Hepatic stellate cell (primary cell): Measurements from ENCODE around the gene OSBPL3.
A peak's percentile ranks its signal among the peaks of the same experiment; 100 is the strongest.
"Not testable (repeated sequence)": the region's sequence is repeated elsewhere in the genome, so short reads cannot be mapped to it uniquely, and the experiment has no call there.

Experiments
- DNase-seq: peaks from one replicate; pipeline ENCODE4 v3.0.0; 2011; ENCODE audit warnings: low spot score

OSBPL3 gene

DNA sequence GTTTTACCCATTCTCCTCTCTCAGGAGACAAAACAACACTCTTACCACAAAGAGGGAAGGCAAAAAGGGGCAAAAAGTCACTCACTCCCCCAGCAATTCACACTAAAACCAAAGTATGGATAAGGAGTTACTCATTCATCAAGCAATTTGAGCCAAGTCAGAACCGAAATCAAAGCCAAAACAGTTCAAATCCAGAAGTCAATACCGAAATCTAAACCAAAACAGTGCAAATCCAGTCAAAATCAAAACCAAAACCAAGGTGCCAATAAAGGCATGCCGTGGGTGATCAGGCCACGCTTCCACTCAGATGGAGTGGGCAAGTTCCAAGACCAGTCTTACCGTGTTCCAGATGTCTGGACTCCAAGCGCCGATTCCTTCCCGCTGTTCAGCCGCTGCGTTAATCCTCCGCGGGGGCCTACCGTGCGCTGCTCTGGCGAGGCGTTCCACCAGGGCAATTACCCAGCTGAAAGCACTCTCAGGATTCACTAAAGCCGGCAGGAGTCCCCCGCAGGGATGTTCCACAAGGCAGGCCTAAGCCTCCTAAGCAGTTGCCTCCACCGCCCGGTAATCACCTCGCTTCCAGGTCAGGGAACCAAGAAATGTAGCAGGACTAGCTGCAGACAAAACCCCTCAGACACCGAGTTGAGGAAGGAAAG lies 185.1 kb downstream of the OSBPL3 start:
- DNase-seq: not testable (repeated sequence)

DNA sequence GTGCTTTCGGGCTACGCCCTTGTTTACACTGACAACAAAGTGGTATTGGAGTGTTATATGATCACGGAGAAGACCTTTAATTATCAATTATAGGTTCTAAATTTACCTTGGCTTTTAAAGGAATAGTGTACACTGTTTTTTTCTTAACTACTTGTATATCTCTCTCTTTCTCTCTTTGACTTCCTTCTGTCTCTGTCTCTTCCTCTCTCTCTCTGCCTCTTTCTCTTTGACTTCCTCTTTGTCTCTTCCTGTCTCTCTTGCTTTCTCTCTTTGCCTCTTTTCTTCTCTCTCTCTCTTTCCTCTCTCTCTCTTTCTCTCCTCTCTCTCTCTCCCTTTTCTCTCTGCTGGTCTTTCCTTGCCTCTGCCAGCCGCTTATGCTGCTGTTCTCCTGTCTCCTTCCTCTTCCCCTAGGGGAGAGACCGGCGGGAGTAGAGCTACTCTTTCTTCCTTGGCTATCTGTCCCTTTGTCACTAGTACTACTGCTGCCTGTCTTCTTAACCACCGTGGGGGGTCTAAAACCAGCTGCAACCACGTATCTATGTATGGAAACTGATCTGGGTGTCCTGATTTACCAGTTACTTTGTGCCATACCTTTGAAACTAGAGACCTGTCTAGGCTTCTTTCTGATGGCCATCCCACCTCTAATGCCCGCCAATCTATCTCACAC lies 185.9 kb downstream of the OSBPL3 start:
- DNase-seq: no peak

DNA sequence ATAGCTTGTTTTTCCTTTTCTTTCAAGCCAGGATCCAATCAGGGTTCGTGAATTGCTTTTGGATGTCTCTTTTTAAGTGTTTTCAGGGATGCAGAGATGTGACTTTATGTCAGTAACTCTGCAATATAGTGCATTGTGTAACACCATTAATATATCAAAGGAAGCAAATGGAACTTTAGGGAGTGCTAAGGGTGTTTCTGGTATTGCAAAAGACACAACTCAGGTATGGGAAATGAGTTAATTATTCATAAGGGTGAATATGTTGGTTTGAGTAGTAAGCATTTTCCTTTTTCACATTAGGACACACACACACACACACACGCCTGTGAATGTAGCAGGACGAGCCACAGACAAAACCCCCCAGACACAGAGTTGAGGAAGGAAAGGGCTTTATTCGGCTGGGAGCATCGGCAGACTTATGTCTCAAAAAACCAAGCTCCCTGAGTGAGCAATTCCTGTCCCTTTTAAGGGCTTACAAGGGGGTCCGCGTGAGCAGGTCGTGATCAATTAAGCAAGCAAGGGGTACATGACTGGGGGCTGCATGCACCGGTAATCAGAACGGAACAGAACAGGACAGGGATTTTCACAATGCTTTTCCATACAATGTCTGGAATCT lies 190.9 kb downstream of the OSBPL3 start:
- no peak for DNase-seq

DNA sequence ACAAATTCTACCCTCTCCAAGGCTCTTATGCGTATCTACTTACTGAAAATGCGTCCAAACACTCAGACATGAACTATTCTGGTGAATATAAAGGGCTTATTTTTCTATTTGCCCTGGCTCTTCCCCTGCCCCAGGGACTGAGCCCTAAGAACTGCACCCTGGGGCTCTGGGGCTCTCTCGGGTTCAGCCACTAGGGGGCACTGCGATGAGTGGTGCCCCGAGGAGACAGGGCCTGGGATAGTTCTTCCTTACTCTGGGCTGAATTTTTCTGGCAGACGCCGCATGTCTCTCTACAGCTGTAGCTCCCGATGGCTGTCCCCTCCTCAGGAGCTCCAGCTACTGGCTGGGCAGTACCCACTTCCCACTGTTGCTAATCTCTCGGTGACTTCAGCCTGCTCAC lies 191.9 kb downstream of the OSBPL3 start:
- DNase-seq: no peak

DNA sequence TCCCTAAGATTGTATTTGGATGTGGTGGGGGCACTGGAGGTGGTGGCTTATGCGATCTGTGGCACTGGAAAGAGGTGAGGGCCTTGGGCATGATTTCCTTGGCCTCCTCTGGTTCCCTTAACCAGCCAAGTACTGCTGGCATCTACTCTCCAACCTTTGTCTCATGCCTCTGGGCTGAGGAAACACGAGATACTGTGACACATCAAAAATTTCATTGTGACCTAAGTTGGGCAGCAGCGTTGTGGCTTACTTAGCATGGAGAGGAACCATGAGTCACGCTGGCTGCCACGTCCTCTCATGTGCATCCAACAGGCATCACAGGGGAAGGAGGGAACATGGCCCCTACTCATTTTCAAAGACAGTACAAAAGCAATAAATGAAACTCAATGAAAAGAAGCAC lies 193.0 kb downstream of the OSBPL3 start:
- DNase-seq: peak; percentile 76

DNA sequence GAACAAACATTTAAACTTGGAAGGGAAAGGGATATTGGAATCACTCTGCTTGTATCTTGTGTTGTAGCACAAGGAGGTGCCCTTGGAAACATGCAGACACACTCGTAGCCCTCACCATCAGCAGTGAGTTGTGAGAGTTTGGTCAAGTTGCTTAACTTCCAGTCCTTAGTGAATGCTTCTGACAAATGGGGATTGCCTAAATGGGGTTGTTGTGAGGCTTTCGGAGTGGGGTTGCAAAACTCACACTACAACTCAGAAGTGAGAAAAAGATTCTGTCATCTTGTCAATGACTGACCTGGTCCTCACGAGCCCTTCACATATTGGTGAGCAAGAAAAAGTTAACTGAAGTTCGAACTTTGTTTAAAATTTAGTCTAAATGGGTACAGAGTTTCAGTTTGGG lies 193.7 kb downstream of the OSBPL3 start:
- no peak for DNase-seq

DNA sequence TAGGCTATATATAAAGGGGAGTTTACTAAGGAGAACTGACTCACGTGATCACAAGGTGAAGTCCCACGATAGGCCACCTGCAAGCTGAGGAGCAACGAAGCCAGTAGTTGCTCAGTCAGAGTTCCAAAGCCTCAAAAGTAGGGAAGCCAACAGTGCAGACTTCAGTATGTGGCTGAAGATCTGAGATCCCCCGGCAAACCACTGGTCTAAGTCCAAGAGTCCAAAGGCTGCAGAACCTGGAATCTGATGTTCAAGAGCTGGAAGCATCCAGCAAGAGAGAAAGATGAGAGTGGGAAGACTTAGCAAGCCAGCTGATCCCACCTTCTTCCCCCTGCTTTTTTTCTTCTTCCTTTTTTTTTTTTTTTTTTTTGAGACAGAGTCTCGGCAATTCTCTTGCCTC lies 195.7 kb downstream of the OSBPL3 start:
- DNase-seq: no peak

DNA sequence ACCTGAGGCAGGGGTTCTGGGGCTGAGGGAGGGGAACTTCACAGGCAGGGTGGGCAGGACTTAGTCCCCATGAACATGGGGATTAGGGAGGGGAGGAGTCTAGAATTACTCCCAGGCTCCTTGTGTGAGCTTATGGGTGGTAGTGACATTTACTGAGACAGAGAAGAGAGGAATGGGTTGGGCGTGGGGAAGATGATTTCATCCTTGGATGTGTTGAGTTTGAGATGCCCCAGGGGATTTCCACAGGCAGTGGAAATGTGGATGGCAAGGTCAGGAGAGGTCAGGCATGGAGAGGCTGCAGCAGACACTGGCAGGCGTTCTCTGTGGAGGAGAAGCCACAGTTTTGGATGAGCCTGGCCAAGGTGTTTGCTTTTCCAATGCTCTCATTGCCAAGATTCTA lies 196.3 kb downstream of the OSBPL3 start:
- no peak for DNase-seq

DNA sequence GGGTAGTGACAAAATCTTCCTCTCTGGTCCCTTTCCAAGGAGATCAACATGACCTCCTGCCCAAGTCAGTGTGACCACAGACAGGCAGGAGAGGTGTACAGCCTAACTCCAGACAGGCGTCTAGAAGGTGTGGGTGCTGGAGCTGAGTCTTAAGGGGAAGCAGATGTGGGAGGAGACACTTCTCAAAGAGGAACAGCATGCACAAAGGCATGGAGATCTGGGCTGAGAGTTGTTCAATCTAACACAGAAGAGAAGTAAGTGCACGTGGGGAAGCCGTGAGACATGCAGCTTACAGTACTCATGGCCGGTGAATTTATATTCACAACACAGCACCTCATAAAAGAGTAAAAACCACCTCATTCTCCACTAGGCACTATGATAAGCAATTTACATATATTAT lies 198.9 kb downstream of the OSBPL3 start:
- DNase-seq: no peak

DNA sequence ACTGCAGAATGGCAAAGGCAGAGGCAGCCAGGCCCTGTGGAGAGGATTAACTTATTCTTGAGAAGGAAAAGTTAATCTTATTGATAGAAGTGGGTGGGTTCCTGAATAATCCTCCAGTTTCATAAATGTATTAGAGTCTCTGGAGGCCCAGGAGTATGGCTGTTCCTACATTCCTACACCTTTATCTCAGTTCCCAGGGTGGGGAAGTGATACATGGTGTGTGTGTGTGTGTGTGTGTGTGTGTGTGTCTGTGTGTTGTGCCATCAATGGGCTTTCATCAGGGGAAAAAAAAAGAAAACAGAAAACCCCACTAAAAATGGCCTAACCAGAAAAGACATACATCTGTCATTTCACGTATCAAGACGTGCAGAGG lies 200.7 kb downstream of the OSBPL3 start:
- no peak for DNase-seq

DNA sequence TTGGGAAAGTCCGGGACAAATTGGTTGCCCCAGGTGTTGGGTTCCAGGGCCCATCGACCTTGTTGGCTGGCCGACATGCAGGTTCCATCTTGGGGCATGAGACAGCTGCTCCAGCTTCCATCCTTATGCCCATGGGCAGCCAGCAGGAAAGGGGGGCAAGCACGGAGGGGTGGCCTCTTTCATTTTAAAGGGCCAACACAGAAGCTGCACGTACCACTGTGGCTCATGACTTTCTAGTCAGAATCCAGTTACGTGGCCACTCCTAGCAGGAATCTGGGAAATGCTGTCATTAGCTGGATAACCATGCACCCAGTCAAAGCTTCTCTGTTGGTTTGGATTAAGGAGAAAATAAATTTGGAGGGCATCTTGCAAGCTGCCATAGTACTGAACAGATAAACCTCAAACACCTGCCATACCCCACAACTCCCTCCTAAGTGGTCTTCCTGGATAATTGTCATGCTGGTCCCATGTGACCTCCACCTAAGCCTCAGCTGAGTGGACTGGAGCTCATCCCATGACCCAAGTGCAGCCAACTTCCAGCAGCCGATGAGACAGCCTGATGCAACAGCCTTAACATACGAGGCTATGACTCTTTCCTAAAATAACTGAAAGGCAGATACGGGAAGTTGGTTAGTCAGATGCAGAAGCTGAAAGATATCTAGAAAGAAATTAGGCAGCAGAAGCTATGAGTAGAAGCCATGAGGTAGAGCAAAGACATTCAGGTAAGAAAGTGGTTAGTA lies 201.3 kb downstream of the OSBPL3 start:
- DNase-seq: peak; percentile 75

DNA sequence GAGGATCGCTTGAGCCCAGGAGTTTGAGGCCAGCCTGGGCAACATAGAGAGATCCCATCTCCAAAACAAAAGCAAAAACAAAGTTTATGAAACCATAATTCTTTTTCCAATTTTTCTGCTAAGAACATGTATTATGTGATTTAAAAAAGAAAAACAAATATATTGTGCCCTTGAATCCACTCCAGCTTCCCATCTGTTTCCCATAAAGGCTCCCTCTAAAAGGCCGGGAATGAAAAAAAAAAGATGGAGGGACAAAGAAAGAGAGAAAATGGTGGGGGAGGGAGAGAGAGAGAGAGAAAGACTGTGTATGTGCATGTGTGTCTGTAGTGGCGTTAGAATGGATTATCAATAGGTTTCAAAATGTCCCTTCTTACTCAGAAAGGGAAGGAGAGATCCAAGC lies 202.2 kb downstream of the OSBPL3 start:
- no peak for DNase-seq

DNA sequence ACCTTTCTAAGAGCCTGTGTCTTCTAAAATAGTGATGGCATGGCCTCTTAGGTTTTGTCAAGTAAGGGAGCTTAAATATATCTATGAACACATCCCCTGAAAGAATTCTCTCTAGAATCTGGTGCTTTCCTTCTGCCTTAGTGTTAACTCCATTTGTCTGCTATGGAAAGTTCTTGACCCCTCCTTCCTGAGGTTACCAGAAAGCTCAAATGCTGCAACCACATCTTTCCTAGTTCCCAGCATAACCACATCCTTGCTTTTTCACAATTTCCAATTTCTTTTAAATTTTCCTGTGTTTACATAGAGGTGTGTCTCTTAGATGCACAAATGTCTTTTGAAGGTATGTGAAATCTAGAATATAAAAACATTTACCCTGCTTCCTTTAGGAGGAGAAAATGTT lies 206.3 kb downstream of the OSBPL3 start:
- DNase-seq: no peak

DNA sequence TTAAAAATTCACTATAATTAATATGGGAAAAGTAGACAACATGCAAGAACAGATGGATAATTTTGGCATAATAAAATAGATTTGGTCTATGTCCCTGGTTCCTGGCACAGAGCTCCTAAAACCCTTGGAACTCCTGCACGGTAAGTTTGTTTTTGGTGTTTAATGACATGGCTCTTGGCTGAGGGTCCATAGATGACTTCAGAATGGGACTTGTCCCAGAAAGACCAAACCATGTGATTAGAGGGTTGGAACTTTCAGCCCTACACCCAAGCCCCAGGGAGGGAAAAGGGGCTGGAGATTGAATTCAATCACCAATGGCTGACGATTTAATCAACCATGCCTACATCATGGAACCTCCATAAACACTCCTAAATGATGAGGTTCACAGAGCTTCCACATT lies 210.1 kb downstream of the OSBPL3 start:
- no peak for DNase-seq

DNA sequence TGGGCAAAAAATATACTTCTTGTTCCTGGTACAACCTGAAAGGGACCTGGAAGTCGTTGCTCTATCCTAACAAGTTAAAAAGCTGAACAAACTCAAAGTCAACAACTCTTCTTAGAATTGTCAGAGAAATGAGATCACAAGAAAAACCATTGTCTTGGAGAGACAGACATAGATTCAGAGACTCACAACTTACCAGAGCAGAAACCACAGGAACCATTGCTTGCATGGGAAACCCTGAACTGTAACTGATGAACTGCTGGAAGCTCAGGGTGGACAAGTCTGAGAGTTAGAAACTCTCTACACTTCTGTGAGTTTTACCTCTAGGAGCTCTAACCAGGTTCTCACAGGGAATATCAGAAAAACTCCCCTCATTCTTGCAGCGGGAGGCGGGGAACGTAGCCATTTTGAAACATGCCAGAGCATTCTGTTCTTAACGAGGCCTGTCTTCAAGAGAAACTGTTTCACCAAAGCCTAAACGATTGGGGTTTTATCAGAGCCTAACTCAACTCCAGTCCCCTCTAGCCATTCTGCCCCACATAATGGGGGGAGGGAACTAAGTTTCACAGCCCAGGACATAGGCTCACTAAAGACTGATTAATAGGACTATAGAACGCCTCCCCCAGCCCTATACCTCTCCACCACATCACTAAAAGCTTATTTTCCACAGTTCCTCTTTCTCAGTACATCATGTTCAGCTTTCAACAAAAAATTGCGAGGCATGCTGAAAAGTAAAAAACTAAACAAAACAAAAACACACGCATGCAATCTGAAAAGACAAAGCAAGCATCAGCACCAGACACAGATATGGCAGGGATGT lies 210.8 kb downstream of the OSBPL3 start:
- DNase-seq: no peak

DNA sequence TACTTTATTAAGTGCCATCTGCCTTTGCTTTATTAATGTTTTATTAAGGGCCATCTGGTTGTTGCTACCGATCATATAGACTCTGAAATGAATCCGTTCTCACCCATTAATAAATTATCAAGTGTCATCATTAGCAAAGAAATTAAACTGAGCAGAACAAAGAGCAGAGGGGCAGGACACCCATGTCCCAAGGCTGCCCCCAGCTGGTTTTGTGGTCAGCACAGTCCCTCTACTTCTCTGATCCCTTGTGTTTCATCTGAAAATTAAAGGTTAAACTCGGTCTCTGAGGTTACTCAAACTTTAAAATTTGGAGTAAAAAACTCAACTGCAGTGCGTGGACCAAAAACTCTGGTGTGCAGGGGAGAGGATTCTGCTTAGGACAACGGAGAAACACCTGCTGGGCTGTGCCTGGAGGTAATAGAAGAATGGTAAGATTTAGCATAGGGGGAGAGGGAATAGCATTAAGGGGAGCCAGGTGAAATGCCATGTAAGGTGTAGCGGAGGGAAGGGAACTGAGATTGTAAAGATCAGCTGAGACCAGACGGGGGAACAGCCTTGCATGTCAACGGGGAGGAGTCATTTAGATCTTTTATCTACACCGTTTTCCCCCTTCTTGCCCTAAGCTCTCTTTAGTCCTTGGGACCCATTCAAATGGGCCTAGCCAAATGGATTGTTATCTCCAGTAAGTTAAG lies 212.0 kb downstream of the OSBPL3 start:
- no peak for DNase-seq

DNA sequence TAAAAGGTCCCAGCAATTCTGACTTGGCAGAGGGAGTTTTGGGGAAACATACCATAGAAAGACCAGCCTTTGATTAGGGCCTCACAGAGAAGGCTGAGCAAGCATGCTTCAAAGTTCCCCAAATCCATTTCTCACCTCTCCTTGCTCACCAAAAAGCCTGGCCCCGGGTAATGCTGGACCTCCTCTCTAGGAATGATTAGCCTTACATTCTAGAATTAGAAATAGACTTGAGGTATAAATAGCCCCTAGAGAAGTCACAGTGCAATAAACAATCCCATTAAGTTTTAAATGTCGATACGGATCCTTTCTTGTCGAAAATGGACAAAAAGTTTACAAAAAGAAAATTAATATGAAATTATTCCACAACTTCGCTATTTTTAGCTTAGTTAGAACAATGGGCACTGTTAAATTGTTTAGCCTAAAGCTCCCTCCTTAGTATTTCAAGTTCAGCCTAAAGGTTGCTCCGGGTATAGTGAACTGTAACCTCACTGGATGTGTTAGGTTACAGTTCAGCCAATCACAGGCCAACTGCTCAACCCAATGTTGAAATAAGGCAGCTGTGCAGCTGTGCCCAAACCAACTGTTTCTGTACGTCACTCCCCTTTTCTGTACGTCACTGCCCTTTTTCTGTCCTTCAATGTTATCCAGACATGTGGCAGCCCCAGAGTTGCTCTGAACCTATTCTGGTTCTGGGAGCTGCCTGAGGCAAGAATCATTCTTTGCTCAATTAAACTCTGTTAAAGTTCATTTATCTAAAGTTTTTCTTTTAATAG lies 214.8 kb downstream of the OSBPL3 start:
- no peak for DNase-seq

DNA sequence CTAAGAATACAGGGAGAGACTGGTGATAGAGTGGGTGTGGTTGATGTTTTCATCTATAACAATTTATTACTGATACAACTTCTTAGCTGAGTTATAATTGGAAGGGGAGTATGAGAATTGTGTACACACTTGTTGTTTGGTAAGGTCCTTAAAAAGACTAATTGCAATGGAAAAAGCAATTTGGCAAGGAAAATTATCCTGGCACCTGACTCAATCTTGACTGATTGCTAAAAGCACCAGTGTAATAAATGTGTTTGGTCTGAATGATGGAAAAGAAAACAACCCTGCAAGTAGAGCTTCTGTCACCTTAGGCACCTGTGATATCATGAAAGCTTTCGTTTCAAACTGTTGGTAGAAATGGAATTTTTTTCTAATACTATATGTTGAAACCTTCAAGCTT lies 216.0 kb downstream of the OSBPL3 start:
- no peak for DNase-seq

DNA sequence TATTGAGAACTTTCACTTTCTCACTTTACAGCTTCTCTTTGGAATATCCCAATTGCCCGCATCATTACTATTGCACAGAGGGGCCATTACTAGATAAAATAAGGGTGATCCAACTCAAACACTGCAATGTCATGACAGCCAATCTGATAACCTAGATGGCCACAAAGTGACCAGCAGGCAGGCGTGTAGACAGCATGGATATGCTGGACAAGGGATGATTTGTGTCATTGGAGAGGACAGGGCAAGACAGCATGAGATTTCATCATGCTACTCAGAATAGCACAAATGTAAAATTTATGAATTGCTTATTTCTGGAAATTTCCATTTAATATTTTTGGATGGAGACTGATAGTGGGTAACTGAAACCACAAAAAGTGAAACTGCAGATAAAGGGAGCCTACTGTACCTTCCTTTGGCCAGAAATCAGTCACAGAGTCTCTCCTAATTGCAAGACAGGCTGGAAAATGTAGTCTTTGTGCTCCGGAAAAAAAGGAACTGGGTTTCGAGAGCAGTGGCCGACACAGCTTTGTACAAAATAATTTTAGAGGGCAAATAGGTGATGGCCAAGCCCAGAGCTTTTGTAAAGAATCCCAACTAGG lies 216.6 kb downstream of the OSBPL3 start:
- DNase-seq: no peak

DNA sequence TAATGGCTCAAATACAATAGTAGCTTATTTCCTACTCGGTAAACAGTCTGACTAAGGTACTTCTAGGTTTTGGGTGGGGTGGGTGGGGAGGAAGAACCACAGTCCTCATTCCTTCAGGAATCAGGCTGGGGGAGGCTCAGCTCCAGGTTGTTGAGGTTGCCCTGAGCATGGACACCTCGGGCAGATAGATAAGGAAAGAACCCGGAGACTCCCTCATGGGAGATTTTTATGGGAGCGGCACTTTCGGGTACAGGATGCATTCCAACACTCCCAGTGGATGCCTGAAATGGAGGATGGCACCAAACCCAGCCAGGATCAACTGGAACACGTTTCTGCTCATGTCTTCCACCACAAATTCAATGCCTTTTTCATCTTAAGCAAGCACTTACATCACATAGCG lies 217.2 kb downstream of the OSBPL3 start:
- no peak for DNase-seq
